HG02852 (cell line): ENCODE measurements around the gene CST6.
"Not testable (repeated sequence)": the region's sequence is repeated elsewhere in the genome, so short reads cannot be mapped to it uniquely, and the experiment has no call there.

ENCODE experiments used
- ATAC-seq: cut with Tn5 transposase; IDR thresholded peaks from one replicate; pipeline ENCODE4 v1.9.1; 2021; ENCODE audit warnings: mild to moderate bottlenecking, moderate library complexity; ENCODE audit not compliant: unreplicated experiment

The CST6 gene

DNA sequence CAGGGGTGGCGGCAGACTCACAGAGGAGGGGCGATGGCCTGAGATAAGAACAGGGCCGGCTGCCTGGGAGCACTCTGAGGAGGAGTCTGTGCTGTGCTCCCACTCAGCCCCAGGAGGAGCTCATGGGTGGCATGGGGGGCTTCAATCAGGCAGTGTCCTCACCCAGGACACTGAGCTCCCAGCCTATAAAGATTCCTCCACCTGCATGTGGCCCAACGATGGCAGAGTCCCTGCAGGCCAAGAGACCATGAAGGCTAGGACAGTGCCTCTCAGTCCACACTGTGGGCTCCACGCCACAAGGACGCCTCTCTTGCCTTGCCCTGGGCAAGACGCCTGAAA lies 1.9 kb downstream of the CST6 start:
- ATAC-seq, result no peak

DNA sequence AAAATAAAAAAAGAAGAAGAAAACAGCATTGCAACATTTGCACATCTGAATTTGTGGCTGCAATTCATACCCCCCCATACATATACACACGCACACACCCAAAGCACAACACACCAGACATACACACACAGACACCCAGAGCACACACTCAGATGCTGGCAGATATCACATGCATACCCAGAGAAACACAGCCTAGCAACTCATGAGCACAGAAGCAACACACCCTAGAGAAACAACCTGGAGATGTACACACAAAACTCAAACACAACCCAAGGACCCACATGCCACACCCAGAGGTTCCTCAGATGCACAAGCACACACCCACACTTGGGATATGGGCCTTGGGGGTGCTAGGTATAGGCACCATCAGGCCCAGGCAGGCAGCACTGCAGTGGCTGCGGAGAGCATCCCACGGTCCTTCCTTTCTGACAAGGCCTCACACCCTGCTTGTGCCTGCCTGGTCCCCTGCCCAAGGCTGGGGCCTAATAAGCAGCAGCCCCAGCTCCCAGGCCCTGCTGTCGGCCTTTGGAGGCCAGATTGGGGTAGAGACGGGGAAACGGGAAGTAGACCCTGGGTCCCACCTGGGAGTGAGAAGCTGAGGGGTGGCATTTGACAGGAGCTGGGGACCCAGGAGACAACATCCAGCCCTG lies 3.1 kb downstream of the CST6 start:
- ATAC-seq, result no peak

GRCh38 chr11:66015454-66015881 lies 3.7 kb downstream of the CST6 start:
- no peak for ATAC-seq

DNA sequence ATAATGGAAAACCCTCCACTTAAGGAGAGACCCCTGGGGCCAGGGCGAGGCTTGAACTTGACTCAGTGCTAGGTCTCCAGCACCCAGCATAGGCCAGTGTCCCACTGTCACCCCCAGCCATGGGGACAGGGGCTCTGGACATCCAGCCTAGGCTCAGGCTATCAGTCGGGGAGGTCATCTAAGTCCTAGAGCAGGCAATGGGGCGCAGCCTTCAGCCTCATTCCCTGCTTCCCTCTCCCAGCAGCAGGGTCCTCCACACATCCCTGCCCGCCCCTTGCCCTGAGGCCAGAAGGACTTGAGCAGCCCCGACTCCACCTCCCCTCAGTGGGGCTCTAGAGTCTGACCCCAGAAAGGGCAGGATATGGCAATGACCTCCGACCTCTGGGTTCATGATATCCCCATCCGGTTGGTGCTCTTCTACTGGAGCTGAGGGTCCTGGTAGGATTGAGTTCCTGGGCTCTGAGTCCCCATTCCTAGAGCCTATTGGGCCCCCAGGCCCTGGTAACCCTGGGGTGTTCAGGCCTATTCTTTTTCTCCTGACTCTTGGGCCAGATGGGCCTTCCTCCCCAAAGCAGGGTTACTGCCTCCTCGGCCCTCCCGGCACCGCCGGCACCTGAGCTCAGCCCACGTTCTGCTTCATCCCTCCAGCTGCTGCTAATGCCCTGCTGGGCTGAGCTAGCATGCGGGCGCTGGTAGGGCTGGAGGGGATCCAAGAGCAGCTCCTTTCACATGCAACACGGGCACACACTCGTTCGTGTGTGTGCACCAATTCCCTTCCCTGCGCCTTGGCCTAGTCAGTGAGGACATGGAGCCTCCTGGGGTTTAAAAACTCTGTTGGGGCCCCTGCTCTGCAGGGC lies 4.4 kb downstream of the CST6 start:
- ATAC-seq, result no peak

DNA sequence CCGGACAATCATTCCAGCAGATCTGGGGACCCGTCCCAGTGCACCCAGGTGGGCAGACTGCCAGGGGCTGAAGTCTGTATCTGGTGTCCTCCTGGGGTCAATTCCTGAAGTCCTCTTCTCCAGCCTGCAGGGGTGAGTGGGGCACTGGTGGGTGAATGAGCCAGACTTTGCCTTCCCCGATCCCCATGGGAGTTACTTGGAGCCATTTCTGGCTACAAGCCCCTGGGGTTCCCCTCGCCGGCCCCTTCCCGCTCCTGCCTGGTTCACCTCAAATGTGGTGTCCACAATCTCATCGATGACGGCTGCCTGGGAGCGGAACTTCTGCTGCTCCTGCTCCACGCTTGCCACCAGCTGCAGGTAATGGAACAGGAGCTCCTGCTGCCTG lies 5.0 kb downstream of the CST6 start:
- ATAC-seq, result no peak

DNA sequence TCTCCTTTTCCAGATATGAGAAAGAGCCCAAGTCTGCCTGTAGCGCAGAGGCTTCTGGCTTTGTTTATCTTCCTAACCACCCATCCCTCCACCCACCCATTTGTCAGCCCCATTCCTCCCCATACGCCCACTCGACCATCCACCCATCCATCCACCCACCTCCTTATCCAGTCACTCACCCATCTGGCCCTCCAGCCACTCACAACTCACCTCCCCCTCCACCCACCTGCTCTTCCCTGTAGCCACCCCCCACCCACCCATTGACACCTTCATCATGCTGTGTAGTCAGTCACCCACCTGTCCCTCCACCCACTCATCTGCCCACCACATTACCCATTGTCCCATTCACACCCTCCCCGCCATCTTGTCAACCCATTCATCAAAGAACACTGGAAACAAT lies 5.5 kb downstream of the CST6 start:
- ATAC-seq, result no peak

- ATAC-seq, result no peak
These were observed 8.4 kb downstream of the CST6 start for GRCh38 chr11:66020212-66020611.

- ATAC-seq, result no peak
These were observed 9.0 kb downstream of the CST6 start for GRCh38 chr11:66020618-66021357.

DNA sequence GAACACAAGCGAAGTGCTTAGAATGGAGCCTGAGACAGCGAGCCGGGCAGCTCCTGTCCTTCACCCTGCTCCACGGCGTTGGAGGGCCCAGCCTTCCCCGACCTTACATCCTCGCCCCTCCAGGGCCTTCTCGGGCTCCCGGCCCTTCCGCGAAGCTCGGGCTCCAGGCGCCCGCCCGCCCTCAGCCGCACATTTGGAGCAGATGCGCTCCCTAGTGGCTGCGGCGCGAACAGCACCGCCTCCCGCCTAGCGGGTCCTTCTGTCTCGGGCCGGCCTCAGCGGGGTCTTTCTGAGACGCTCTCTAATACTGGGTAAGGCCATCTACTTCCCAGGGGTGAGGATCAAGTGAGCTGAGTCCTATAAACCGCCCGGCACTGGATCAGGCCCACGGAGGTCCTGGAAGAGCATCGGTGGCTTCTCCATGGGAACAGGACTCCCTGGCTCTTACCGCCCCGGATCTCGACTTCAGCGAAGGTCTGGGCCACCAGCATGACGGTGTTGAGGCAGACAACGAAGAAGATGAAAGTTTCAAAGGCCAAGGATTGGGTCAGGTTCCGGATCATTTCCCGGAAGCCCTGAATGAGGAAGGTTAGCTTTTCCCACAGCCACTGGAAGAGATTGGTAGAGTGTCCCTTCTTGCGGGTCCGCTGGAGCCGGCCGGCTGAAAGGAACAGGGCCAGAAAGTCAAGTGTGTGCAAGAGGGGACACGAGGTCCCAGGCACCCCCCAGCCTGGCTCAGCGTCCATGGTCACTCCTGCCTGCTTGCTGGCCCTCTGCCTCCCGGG lies 10.8 kb downstream of the CST6 start:
- no peak for ATAC-seq

DNA sequence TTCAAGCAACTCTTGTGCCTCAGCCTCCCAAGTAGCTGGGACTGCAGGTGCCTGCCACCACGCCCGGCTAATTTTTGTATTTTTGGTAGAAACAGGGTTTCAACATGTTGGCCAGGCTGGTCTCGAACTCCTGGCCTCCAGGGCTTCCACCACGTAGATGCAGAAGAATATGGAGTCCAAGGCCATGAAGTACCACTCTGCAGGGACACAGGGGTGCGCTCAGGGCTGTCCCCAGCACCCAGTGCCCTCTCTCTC lies 11.3 kb downstream of the CST6 start:
- ATAC-seq, result not testable (repeated sequence)

DNA sequence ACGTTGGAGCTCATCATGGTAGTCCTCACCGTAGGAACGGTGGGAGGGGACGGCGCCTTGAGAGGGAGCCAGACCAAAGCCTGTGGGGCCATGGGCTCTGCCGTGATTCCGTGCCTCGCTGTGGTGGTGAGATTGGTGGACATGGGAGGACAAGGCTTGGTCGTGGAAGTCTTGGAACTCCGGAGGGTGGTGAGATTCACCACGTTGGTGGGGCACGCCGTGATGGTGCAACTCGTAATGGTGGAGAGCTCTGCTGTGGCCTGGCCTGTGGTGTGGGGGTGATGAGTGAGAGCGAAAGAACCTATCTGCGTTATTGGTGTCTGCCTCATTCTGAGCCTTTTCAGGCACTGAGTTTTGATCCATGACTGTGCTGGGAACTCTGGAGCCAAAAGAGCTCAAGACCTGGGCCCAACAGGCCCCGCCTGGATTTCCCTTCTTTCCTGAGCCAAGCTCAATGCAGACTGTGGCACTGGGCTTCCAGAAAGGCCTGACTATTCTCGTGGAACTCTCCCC lies 14.3 kb downstream of the CST6 start, which contains the start of gene CATSPER1:
Gene CATSPER1, minus strand, starts transcription at position 463 of the 513 bp plus-strand sequence. Its CDS starts 100 bp downstream, at position 363.
- no peak for ATAC-seq

- ATAC-seq, result no peak
These were observed 21.3 kb downstream of the CST6 start for GRCh38 chr11:66032957-66033735.

DNA sequence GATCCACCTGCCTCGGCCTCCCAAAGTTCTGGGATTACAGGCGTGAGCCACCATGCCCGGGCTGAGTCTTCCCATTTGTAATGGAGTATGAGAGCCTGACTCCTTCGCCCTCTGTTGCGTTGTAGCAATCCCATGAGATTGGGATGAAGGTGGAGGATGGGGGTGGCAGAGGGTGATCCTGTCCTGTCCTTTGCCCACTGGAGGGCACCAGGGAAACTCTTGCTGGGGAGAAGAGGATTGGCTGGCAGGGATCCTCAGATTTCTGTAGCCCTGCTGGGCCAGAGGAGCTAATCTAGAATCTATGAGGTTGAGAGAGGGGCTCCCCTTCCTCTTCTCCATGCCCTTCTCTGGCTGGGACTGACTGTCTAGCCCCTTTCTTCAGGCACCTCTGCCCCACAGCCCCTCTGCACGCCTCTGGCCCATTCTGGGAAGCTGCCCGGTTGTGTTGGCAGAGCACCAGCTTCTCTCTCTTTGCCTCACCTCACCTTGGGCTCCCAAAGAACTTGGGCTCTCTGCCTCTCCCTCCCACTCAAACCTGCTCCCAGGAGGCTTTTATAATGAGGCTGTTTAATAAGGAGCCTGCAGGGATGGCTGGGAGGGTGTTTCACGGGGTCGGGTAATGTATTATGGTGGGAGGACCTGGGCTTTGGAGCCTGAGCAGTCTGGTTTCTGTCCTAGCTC lies 24.0 kb downstream of the CST6 start:
- ATAC-seq, result no peak

DNA sequence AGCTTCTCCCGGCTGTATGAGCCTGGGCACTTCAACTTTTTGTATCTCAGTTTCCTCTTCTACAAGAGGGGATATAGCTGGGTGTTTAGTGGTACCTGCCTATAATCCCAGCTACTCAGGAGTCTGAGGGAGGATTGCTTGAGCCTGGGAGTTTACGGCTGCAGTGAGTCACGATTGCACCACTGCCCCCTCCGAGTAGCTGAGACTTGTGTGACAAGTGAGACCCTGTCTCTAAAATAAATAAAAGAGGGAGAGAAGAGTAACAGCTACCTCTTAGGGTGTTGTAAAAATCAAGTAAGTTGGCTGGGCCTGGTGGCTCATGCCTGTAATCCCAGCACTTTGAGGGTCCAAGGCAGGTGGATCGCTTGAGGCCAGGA lies 24.5 kb downstream of the CST6 start:
- ATAC-seq, result no peak

DNA sequence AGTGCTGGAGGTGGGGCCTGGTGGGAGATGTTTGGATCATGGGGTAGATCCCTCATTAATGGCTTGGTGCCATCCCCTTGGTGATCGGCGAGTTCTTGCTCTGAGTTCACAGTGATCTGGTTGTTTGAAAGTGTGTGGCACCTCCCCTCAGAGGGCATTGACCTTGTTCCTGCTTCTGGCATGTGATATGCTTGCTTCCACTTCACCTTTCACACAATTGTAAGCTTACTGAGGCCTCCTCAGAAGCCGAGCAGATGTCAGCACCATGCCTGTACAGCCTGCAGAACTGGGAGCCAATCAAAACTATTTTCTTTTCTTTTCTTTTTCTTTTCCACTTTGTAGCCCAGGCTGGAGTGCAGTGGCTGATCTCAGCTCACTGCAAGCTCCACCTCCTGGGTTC lies 25.5 kb downstream of the CST6 start:
- no peak for ATAC-seq

DNA sequence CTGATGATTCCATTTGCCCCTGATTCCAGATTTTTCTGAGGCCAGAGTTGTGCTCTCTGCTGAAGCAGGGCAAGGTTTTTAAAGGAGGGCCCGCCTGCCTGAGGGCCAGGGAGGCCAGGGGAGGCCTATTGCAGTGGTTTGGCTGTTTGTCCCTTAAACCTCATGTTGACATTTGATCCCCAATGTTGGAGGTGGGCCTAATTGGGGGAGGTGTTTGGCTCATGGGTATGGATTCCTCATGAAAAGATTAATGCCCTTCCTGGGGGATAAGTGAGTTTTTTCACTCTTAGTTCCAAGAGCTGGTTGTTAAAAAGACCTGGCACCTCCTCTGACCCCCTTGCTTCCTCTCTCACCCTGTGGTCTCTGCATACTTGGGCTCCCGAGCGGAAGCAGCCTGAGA lies 28.0 kb downstream of the CST6 start:
- ATAC-seq, result no peak

DNA sequence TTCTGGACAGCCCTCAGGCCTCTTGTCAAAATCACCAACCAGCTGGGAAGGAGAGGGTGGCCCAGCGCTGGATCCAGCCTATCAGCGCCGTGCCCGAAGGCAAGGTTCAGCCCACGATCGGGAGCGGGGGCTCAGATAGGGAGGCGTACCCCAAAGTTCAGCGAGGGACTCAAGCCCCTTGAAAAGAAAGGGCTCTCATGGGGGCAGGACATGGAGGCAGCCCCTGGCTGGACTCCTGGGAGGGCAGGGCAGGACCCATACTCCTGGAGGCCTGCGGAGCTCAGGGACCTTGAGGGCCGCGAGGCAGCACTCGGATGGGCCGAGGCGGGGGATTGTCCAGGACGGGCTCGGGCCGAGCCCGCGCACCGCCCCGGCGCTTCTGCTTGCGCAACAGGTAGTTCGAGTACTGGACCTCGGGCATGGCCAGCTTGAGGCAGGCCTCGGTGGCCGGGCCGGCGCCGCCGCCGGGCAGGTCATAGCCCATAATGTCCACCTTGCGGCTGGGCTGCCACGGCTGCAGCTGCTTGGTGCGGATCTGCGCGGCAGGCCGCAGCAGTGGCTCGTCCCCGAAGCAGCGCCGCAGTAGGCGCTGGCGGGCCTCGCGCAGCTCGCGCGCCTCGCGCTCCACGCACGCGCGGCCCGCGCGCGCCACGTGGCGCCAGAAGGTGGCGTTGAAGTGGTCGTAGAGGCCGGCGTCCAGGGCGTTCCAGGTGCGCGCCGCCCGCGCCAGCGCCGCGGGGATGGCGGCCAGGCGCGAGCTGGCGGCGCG lies 30.6 kb downstream of the CST6 start:
- ATAC-seq, result no peak

GRCh38 chr11:66042996-66043906 lies 31.4 kb downstream of the CST6 start:
- ATAC-seq, result no peak
